Thyroid gland (tissue), 4 donors: ENCODE measurements around the gene NCKAP5. TPM values are rescaled to one million over a fixed set of nuclear protein-coding genes. Genes with fewer than 3 reads are reported as not detected.

Source experiments
- DNase-seq, 2 donors: peaks; one replicate each; pipeline ENCODE4 v3.0.0-alpha.2; 2019
- H3K27ac ChIP-seq, 3 donors: fragments of 200-600 bp; sonication (generic); 1 replicate in 2 of 3; 2 replicates in 1 of 3; pipeline ENCODE4 v1.5.1; 2016 to 2019; ENCODE audit warnings: mild to moderate bottlenecking in 1 of 3, moderate library complexity in 1 of 3
- H3K27me3 ChIP-seq: fragments of 200-600 bp; sonication (generic); one replicate; pipeline ENCODE4 v1.5.1; 2019
- H3K36me3 ChIP-seq, 2 donors: fragments of 200-600 bp; sonication (generic); one replicate each; pipeline ENCODE4 v1.5.1; 2016 to 2019
- H3K4me1 ChIP-seq, 2 donors: fragments of 200-600 bp; sonication (generic); one replicate each; pipeline ENCODE4 v1.5.1; 2017 to 2019
- H3K4me3 ChIP-seq, 3 donors: fragments of 200-600 bp; sonication (generic); replicated peaks in 1 of 3; 1 replicate in 2 of 3; 2 replicates in 1 of 3; pipeline ENCODE4 v1.5.1; 2016; ENCODE audit warnings: mild to moderate bottlenecking in 1 of 3
- H3K9me3 ChIP-seq: fragments of 200-600 bp; sonication (generic); one replicate; pipeline ENCODE4 v1.5.1; 2017
- POLR2A ChIP-seq, 2 donors: fragments of 450-650 bp; IDR thresholded peaks; one replicate each; pipeline ENCODE4 v1.6.1; 2017; ENCODE audit warnings: antibody characterized with exemption in 2 of 2, mild to moderate bottlenecking in 2 of 2, moderate library complexity in 1 of 2
- WGBS, 2 donors: methylation state at CpG; one replicate each; pipeline ENCODE4 v1.1.5; 2017; 5-methylcytosine and 5-hydroxymethylcytosine counted together
- intact Hi-C: fragments of 100-400 bp; cut with DNase I; formaldehyde crosslinking; loops from one replicate; pipeline ENCODE4 v1.15.1; 2023
- total RNA-seq, 4 donors: library from RNA; depleted of rRNA; stranded (reverse); fragments of >200 nt; gene quantifications; one replicate each; pipeline ENCODE4 v1.2.3, GENCODE V29; 2016
- TF ChIP-seq, protein P1 (sequence below), 6 experiments: fragments of 200-600 bp in 3 of 6; fragments of 450-650 bp in 3 of 6; sonication (generic) in 3 of 6; IDR thresholded peaks; one replicate each; pipeline ENCODE4 v1.5.1; 2016 to 2019; ENCODE audit warnings: antibody characterized with exemption in 6 of 6, mild to moderate bottlenecking in 2 of 6, inconsistent platforms in 1 of 6, moderate library complexity in 1 of 6

Gene NCKAP5
- total RNA-seq, 4 donors from 2014 or later = 0.45 to 1.2 (median 0.76) TPM

DNA sequence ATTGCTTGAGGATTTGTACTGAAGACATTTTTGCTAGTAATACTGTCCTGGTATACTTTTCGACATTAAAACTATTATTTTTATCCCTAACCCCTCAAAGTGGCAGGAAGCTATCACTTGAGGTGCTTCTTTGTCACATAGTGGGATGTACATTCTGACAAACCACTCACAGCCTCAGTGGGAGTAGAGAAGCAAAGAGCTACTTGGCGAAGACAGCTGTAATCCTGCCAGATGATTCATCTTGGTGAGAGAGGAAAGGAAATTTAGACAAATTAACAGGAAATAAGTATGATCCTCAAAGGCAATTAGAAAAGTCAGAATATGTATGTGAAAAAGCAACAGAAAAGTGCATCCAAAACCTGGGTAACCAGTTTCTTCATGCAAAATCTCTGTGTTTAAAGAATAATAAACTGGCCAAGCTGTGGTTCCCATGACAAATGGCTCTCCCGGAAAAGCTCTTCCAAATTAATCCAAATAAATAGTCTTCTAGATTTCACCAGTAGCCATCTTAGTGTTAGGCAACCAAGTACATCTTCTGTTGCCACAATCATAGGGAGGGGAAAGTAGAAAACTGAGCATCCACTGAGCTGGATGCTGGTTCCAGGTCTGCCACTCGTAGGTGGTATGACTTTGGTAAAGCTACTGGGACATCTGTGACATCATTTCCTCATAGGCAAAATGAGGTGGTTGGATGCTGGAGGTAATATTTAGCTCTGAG, 590.3 kb downstream of the NCKAP5 start:
- H3K4me1 ChIP-seq = no peaks in the 10 kb centered on the region
- no peaks in the 10 kb centered on the region for H3K36me3 ChIP-seq
- TF ChIP-seq, protein P1, sequence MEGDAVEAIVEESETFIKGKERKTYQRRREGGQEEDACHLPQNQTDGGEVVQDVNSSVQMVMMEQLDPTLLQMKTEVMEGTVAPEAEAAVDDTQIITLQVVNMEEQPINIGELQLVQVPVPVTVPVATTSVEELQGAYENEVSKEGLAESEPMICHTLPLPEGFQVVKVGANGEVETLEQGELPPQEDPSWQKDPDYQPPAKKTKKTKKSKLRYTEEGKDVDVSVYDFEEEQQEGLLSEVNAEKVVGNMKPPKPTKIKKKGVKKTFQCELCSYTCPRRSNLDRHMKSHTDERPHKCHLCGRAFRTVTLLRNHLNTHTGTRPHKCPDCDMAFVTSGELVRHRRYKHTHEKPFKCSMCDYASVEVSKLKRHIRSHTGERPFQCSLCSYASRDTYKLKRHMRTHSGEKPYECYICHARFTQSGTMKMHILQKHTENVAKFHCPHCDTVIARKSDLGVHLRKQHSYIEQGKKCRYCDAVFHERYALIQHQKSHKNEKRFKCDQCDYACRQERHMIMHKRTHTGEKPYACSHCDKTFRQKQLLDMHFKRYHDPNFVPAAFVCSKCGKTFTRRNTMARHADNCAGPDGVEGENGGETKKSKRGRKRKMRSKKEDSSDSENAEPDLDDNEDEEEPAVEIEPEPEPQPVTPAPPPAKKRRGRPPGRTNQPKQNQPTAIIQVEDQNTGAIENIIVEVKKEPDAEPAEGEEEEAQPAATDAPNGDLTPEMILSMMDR (IDR thresholded peaks at IDR 0.05) = no peak
- no peak for TF ChIP-seq POLR2A (IDR thresholded peaks at IDR 0.05)
- no peak for DNase-seq
- intact Hi-C loops = no loop called here
- H3K27ac ChIP-seq = no peak overlapping the region
- no peak overlapping the region for H3K4me3 ChIP-seq
- no peaks in the 10 kb centered on the region for H3K9me3 ChIP-seq
- WGBS, 2 donors = 78 to 81% methylated on average over 4 of the region's 4 CpGs
- no peaks in the 10 kb centered on the region for H3K27me3 ChIP-seq

DNA sequence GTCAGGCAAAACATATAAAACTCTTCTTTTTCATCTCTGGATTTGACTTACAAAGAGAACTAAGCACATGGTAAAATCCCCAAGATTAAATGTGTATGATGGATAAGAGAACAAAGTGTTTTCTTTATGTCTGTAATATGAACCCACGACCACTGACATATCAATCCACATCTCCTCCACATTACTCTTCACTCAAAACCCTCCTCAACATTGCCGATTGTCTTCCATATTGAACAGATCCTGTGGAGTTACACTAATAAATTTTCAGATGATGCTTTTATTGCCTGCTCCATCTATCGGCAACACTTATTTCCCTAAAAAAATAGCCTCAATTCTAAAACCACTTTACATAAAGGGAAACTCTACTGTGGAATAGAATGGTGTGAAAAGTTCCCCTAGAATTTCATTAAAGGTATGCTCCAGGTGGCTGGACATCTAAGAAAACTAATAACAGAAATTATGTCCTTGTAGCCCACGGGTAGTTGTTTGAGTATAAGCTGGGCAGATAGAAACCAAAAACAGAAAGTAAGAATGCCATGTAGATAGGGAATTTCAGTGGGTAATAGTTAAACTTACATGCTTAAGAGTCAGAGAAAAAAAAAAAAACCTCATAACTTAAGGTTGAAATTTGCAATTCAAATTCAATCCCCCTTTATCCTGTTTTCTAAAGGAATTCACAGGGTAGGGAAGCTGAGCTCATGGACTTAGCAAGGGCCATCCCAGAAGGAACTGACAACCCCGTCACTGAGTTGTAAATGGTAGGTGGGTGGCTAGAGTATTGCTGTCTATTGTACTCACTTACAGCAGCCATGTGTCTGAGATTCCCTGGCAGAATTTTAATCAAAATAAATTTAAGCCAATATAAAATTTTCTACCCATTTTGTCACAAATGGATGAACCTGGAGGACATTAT, 592.8 kb downstream of the NCKAP5 start:
- H3K9me3 ChIP-seq = no peaks in the 10 kb centered on the region
- H3K27ac ChIP-seq = no peak overlapping the region
- no peak overlapping the region for H3K4me3 ChIP-seq
- H3K4me1 ChIP-seq = no peaks in the 10 kb centered on the region
- no peak for TF ChIP-seq POLR2A (IDR thresholded peaks at IDR 0.05)
- TF ChIP-seq, protein P1 (IDR thresholded peaks at IDR 0.05) = no peak
- H3K27me3 ChIP-seq = no peaks in the 10 kb centered on the region
- DNase-seq = no peak
- WGBS, 2 donors = 83 to 90% methylated on average over 5 of the region's 5 CpGs
- H3K36me3 ChIP-seq = no peaks in the 10 kb centered on the region
- intact Hi-C loops = no loop called here

DNA sequence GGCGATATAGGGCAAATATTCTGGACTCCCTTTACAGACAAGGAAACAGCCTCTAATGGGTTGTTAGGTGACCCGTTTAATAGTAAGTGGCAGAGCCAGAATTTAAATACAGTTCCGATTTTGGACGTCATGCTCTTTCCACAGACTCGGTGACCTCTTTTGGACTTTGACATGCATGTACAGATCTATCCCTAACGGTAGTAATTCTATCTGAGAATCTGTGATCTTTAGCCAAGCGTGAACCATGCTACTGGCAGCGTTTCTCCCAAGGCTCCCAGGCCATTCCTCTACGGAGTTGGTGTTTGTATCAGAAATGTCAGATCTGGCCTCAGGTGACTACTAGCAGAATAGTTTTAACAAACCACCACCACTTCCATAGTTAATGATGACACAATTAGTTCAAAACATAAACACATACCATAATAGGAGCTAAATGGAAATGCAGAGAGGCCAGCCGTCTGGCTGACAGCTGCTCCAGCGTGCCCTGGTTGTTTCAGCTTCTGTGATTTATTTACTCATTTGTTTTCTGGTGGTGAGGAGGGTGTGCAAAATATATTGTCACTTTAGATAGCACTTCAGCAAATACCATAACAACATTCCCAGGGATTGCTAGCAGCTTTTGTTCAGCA, 593.7 kb downstream of the NCKAP5 start:
- Histone ChIP-seq H3K4me1 (no peaks in the 10 kb centered on the region), H3K36me3 (no peaks in the 10 kb centered on the region), H3K4me3 (no peak overlapping the region), H3K9me3 (no peaks in the 10 kb centered on the region), H3K27ac (no peak overlapping the region), H3K27me3 (no peaks in the 10 kb centered on the region)
- WGBS, 2 donors = 82 to 86% methylated on average over 11 of the region's 11 CpGs
- no peak for TF ChIP-seq POLR2A (IDR thresholded peaks at IDR 0.05)
- TF ChIP-seq, protein P1 (IDR thresholded peaks at IDR 0.05) = no peak
- intact Hi-C loops = no loop called here
- DNase-seq = no peak

DNA sequence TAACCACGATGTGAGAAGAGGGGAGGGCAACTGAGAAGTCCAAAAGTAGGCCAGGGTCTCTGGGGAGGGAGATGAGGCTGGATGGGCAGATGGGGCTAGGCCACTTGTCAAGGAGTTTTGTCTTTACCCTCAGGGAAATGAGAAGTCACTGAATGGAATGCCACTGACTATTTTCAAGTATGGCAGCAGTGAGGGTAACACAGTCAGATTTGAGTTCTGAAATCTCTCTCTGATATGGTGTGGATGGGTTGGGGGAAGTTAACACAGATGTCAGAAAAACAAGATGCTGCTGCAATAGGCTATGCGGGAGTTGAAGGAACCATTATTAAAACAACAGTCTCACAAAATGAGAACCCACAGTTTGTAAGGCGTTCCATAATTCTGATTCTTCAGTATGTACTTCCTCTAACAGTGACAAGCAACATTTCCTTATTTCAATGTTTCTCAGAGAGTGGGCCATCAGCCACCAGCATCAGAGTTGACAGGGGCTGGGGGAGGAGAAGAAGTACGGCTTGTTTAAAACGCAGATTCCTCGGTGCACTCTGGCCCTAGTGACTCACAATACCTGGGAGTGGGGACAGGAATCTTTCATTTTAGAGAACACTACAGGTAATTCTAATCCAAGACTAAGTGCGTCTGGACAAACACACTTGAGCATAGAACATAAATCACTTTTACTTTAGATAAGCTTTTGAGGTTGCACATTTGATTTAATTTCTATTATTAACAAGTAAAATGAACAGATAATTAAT, 596.8 kb downstream of the NCKAP5 start:
- Histone ChIP-seq H3K9me3 (no peaks in the 10 kb centered on the region), H3K4me3 (no peak overlapping the region), H3K27ac (no peak overlapping the region), H3K36me3 (no peaks in the 10 kb centered on the region), H3K4me1 (no peaks in the 10 kb centered on the region), H3K27me3 (no peaks in the 10 kb centered on the region)
- intact Hi-C loops = no loop called here
- 79 to 88% methylated on average over 7 of the region's 7 CpGs for WGBS, 2 donors
- TF ChIP-seq, protein P1 (IDR thresholded peaks at IDR 0.05) = no peak
- DNase-seq = no peak
